GM12878 (cell line): ENCODE measurements around the gene PHLDA3. TPM values are rescaled to one million over a fixed set of nuclear protein-coding genes. Genes with fewer than 3 reads are reported as not detected.

Experiments used
- ATAC-seq: fragments of 200-7000 bp; cut with Tn5 transposase; 3 replicates; pipeline ENCODE4 v1.9.1; 2020; ENCODE audit warnings: mild to moderate bottlenecking, moderate library complexity
- BruUV-seq: library from RNA; stranded (reverse); fragments of 400-500 nt; replicated peaks from 2 replicates; lab custom pipeline; 2021; lab: Mats Ljungman, UMichigan
- CTCF ChIA-PET: fragments of 300-600 bp; sonication (Branson Sonifier 250); formaldehyde crosslinking; extraction: SDS; loops from one replicate; lab custom pipeline; 2021; ENCODE audit warnings: inconsistent platforms; lab: Yijun Ruan, JAX
- POLR2A ChIA-PET: fragments of 350-600 bp; formaldehyde crosslinking; extraction: SDS; loops from one replicate; lab custom pipeline; 2021; ENCODE audit warnings: inconsistent platforms; lab: Charles Lee
- RAD21 ChIA-PET: fragments of 300-600 bp; sonication (Branson Sonifier 250); formaldehyde crosslinking; loops from one replicate; lab custom pipeline; 2023; ENCODE audit warnings: antibody characterized with exemption; ENCODE audit not compliant: unreplicated experiment; lab: Charles Lee
- SMC1A ChIA-PET: fragments of 300-600 bp; sonication (Branson Sonifier 250); formaldehyde crosslinking; loops from one replicate; lab custom pipeline; 2023; ENCODE audit not compliant: unreplicated experiment, uncharacterized antibody; lab: Charles Lee
- DNase-seq: peaks from one replicate; pipeline ENCODE4 v3.0.0-alpha.2; 2011; ENCODE audit warnings: low read depth, low spot score
- FAIRE-seq: peaks from 3 replicates; lab custom pipeline; 2011; peaks lifted over from hg19 to GRCh38; lab: Jason Lieb, UNC
- H2AFZ ChIP-seq: 2 replicates; pipeline ENCODE4 v1.6.0; 2011; ENCODE audit warnings: low read depth, low read length, control low read depth; ENCODE audit not compliant: control insufficient read depth
- H3K27ac ChIP-seq: 2 replicates; pipeline ENCODE4 v1.5.1; 2011; ENCODE audit warnings: control low read depth; ENCODE audit not compliant: control insufficient read depth, insufficient read depth
- H3K27me3 ChIP-seq, 2 experiments: replicated peaks in 1 of 2; 2 replicates each; pipeline versions ENCODE4 v1.6.0 to v1.6.1; 2011; ENCODE audit warnings: low read length in 1 of 2; ENCODE audit not compliant: control insufficient read depth in 2 of 2, insufficient read depth in 2 of 2
- H3K36me3 ChIP-seq, 2 experiments: 2 replicates each; pipeline ENCODE4 v1.5.1; 2011; ENCODE audit warnings: low read length in 1 of 2; ENCODE audit not compliant: control insufficient read depth in 2 of 2, insufficient read depth in 2 of 2
- H3K4me1 ChIP-seq: 2 replicates; pipeline ENCODE4 v1.6.1; 2011; ENCODE audit warnings: mild to moderate bottlenecking, low read length, moderate library complexity, mixed read lengths; ENCODE audit not compliant: control insufficient read depth, insufficient read depth
- H3K4me2 ChIP-seq: 2 replicates; pipeline ENCODE4 v1.6.0; 2011; ENCODE audit warnings: control low read depth; ENCODE audit not compliant: control insufficient read depth, insufficient read depth
- H3K4me3 ChIP-seq: fragments of 200-600 bp; sonication (generic); 2 replicates; pipeline ENCODE4 v1.5.1; 2016
- H3K79me2 ChIP-seq: 2 replicates; pipeline ENCODE4 v1.6.0; 2011; ENCODE audit warnings: low read length; ENCODE audit not compliant: control insufficient read depth, insufficient read depth
- H3K9ac ChIP-seq: 2 replicates; pipeline ENCODE4 v1.8.0; 2011; ENCODE audit warnings: low read length, control low read depth, mixed read lengths; ENCODE audit not compliant: control insufficient read depth, insufficient read depth
- H3K9me3 ChIP-seq: replicated peaks from 3 replicates; pipeline ENCODE4 v1.5.1; 2011; ENCODE audit warnings: mild to moderate bottlenecking, low read length; ENCODE audit not compliant: control insufficient read depth, insufficient read depth
- H4K20me1 ChIP-seq: 2 replicates; pipeline ENCODE4 v1.6.0; 2011; ENCODE audit not compliant: control insufficient read depth, insufficient read depth
- CBX5 ChIP-seq: sonication (generic); IDR thresholded peaks from 2 replicates; pipeline ENCODE4 v1.6.1; 2016; ENCODE audit warnings: low read depth, moderate library complexity, mild to moderate bottlenecking, inconsistent platforms
- CEBPB ChIP-seq, 2 experiments: fragments of 150-350 bp in 1 of 2; IDR thresholded peaks; 2 replicates each; pipeline ENCODE4 v1.6.1; 2012 to 2014; ENCODE audit warnings: low read depth in 2 of 2, low read length in 2 of 2, borderline replicate concordance in 1 of 2, inconsistent platforms in 1 of 2
- CREM ChIP-seq: IDR thresholded peaks from 2 replicates; pipeline ENCODE4 v1.6.1; 2014; ENCODE audit warnings: antibody characterized with exemption, low read depth
- E2F8 ChIP-seq: fragments of 450-650 bp; IDR thresholded peaks from 2 replicates; pipeline ENCODE4 v1.6.1; 2018; ENCODE audit warnings: mild to moderate bottlenecking, low read depth, moderate library complexity; ENCODE audit not compliant: partially characterized antibody
- EED ChIP-seq: sonication (generic); IDR thresholded peaks from 2 replicates; pipeline ENCODE4 v1.6.1; 2016; ENCODE audit warnings: antibody characterized with exemption, low read depth
- EP300 ChIP-seq, 2 experiments: fragments of 150-350 bp in 1 of 2; IDR thresholded peaks; 2 replicates each; pipeline ENCODE4 v1.6.1; 2011 to 2012; ENCODE audit warnings: low read depth in 2 of 2, low read length in 2 of 2, borderline replicate concordance in 1 of 2, improper control_type of control experiment in 1 of 2, inconsistent platforms in 1 of 2; ENCODE audit not compliant: control insufficient read depth in 1 of 2
- IRF3 ChIP-seq: fragments of 450-650 bp; IDR thresholded peaks from 2 replicates; pipeline ENCODE4 v1.6.1; 2014; ENCODE audit warnings: mild to moderate bottlenecking
- JUND ChIP-seq: IDR thresholded peaks from 2 replicates; pipeline ENCODE4 v1.6.1; 2012; ENCODE audit warnings: low read depth, mild to moderate bottlenecking, low read length, improper control_type of control experiment, moderate library complexity
- NFXL1 ChIP-seq: fragments of 450-650 bp; IDR thresholded peaks from 2 replicates; pipeline ENCODE4 v1.6.1; 2017; ENCODE audit warnings: antibody characterized with exemption, mild to moderate bottlenecking, borderline replicate concordance
- NR2F1 ChIP-seq: fragments of 450-650 bp; conservative IDR thresholded peaks from 2 replicates; pipeline ENCODE4 v1.6.1; 2017; ENCODE audit warnings: mild to moderate bottlenecking
- POLR2A ChIP-seq: IDR thresholded peaks from 2 replicates; pipeline ENCODE4 v1.6.1; 2011; ENCODE audit warnings: low read depth, mild to moderate bottlenecking, low read length
- SMC3 ChIP-seq: IDR thresholded peaks from 2 replicates; pipeline ENCODE4 v1.6.1; 2011; ENCODE audit warnings: low read length, improper control_type of control experiment, borderline replicate concordance
- TARDBP ChIP-seq: IDR thresholded peaks from 2 replicates; pipeline ENCODE4 v1.6.1; 2016; ENCODE audit warnings: borderline replicate concordance
- USF2 ChIP-seq: IDR thresholded peaks from 2 replicates; pipeline ENCODE4 v1.6.1; 2011; ENCODE audit warnings: low read depth, low read length, improper control_type of control experiment, borderline replicate concordance
- WGBS: methylation state at CpG from one replicate; pipeline ENCODE4 v1.1.6; 2016; ENCODE audit warnings: low lambda C conversion rate; ENCODE audit not compliant: insufficient replicate concordance, insufficient coverage; ENCODE audit errors: missing lambda C conversion rate; 5-methylcytosine and 5-hydroxymethylcytosine counted together
- in situ Hi-C: fragments of 300-500 bp; cut with MboI; formaldehyde crosslinking; loops from 9 replicates; pipeline ENCODE4 v1.14.3; 2018; ENCODE audit warnings: mixed read lengths
- intact Hi-C: fragments of 100-400 bp; cut with micrococcal nuclease; formaldehyde crosslinking; loops from one replicate; pipeline ENCODE4 v1.14.2; 2022; ENCODE audit not compliant: unreplicated experiment
- polyA plus RNA-seq, 11 experiments: library from polyadenylated mRNA; depleted of rRNA in 4 of 11; unstranded in 6 of 11; stranded (reverse) in 5 of 11; fragments of >200 nt; fragmentation: Nextera tagmentation in 4 of 11; fragmentation: Illumina TruSeq in 1 of 11; extraction: Ambion mirVana in 4 of 11; extraction: Trizol in 1 of 11; gene quantifications; 1 replicate in 1 of 11; 2 replicates in 10 of 11; pipeline versions ENCODE4 v1.2.1 to v1.2.3, GENCODE V29; 2011 to 2016; ENCODE audit warnings: inconsistent platforms in 2 of 11, missing spikeins in 2 of 11, low read depth in 1 of 11
- total RNA-seq, 4 experiments: library from RNA; depleted of rRNA in 3 of 4; stranded (reverse); fragments of >200 nt in 3 of 4; fragmentation: Illumina TruSeq in 1 of 4; extraction: Trizol in 1 of 4; gene quantifications; 2 replicates each; pipeline versions ENCODE4 v1.2.1 to v1.2.3, GENCODE V29; 2013 to 2021

PHLDA3 gene
- total and polyA plus RNA-seq, 10 of the 15 experiments (the other 5 are each of a cell fraction or from before 2014, with no cell fraction given): 0.60 to 57.4 (median 21.8) TPM

GRCh38 chr1:201505503-201505890, 36.5 kb upstream of the PHLDA3 start:
- CTCF ChIA-PET: interaction anchor here (1.4 to 13.1 kb wide), 4 partner anchors 7 to 70 kb away, joined by 5 to 198 read pairs (median 82); no protein-coding TSS in a partner anchor
- no peaks in the 10 kb centered on the region for H3K9me3 ChIP-seq
- no peak for FAIRE-seq
- H4K20me1 ChIP-seq: no peaks in the 10 kb centered on the region
- ATAC-seq: no peak
- RAD21 ChIA-PET: interaction anchor here (1.8 to 15.3 kb wide), 2 partner anchors 24 to 58 kb away, joined by 5 to 505 read pairs; no protein-coding TSS in a partner anchor
- H3K79me2 ChIP-seq: peaks cover 29% of the 10 kb centered on the region
- no peaks in the 10 kb centered on the region; a peak in 1 of 4 replicates for H3K36me3 ChIP-seq
- SMC1A ChIA-PET: interaction anchor here (1.5 to 18.7 kb wide), 3 partner anchors 8 to 22 kb away, joined by 3 to 514 read pairs (median 10); no protein-coding TSS in a partner anchor
- intact Hi-C loops: no loop called here
- H3K9ac ChIP-seq: no peak overlapping the region; the same call in 1 of the 2 replicates
- POLR2A ChIA-PET: interaction anchor here (1.3 kb wide), 1 partner anchor 9 kb away, joined by 5 read pairs; no protein-coding TSS in a partner anchor
- peaks cover 24% of the 10 kb centered on the region for H3K4me1 ChIP-seq
- 79% methylated on average over 4 of the region's 4 CpGs for whole genome bisulfite sequencing
- H3K27me3 ChIP-seq: no peaks in the 10 kb centered on the region
- H3K4me2 ChIP-seq: peak overlapping the region; percentile 98
- peak overlapping the region; percentile 95 for H3K4me3 ChIP-seq
- no peak for TF ChIP-seq USF2
- no peak for TF ChIP-seq IRF3
- TF ChIP-seq CREM: no peak
- no peak for TF ChIP-seq JUND
- TF ChIP-seq EED: no peak
- TF ChIP-seq CBX5: no peak
- TF ChIP-seq E2F8: no peak
- TF ChIP-seq CEBPB (IDR thresholded peaks at IDR 0.05; ENCODE audit: borderline replicate concordance in 1 of 2, low read depth in 2 of 2, low read length in 2 of 2): no peak
- TF ChIP-seq EP300 (IDR thresholded peaks at IDR 0.05; ENCODE audit: borderline replicate concordance in 1 of 2, control insufficient read depth in 1 of 2, low read depth in 2 of 2, low read length in 2 of 2): no peak
- no peak for TF ChIP-seq POLR2A
- TF ChIP-seq NR2F1: no peak
- TF ChIP-seq TARDBP: no peak
- no peak for TF ChIP-seq NFXL1
- TF ChIP-seq SMC3: no peak
- no TSS peak for BruUV-seq
- in situ Hi-C loops: no loop called here
- no peak overlapping the region for H2AFZ ChIP-seq
- H3K27ac ChIP-seq: no peak overlapping the region
- DNase-seq: no peak
